HL-60 (cell line): ENCODE data around the gene SDCCAG8.

Experiments
- DNase-seq, 2 experiments: peaks; one replicate each; pipeline ENCODE4 v3.0.0-alpha.2; 2010 to 2020; ENCODE audit warnings: low read depth in 1 of 2, low spot score in 1 of 2
- H3K27ac ChIP-seq: fragments of 250-450 bp; sonication (Bioruptor Pico); replicated peaks from 2 replicates; pipeline ENCODE4 v1.5.1; 2020; ENCODE audit warnings: mild to moderate bottlenecking, moderate library complexity
- H3K27me3 ChIP-seq: fragments of 250-450 bp; sonication (Bioruptor Pico); 2 replicates; pipeline ENCODE4 v1.5.1; 2021; ENCODE audit warnings: mild to moderate bottlenecking, moderate library complexity; ENCODE audit not compliant: insufficient read depth, poor library complexity, severe bottlenecking
- H3K4me3 ChIP-seq: replicated peaks from 2 replicates; pipeline ENCODE4 v1.5.1; 2011; ENCODE audit warnings: mild to moderate bottlenecking, control low read depth, low read length; ENCODE audit not compliant: insufficient read depth
- GABPA ChIP-seq: IDR thresholded peaks from 2 replicates; pipeline ENCODE4 v1.6.1; 2012; ENCODE audit warnings: low read depth
- POLR2AphosphoS5 ChIP-seq: IDR thresholded peaks from 2 replicates; pipeline ENCODE4 v1.6.1; 2012; ENCODE audit warnings: low read depth
- SPI1 ChIP-seq: IDR thresholded peaks from 2 replicates; pipeline ENCODE4 v1.6.1; 2012; ENCODE audit warnings: low read depth, mild to moderate bottlenecking, borderline replicate concordance
- TF ChIP-seq, protein P1 (sequence below): IDR thresholded peaks from 2 replicates; pipeline ENCODE4 v1.6.1; 2012; ENCODE audit warnings: low read depth; ENCODE audit not compliant: insufficient replicate concordance
- TF ChIP-seq, protein P2 (sequence below): IDR thresholded peaks from one replicate; pipeline ENCODE4 v1.5.1; 2011; ENCODE audit warnings: low read length, control low read depth, inconsistent platforms; ENCODE audit not compliant: insufficient read depth

Gene SDCCAG8

DNA sequence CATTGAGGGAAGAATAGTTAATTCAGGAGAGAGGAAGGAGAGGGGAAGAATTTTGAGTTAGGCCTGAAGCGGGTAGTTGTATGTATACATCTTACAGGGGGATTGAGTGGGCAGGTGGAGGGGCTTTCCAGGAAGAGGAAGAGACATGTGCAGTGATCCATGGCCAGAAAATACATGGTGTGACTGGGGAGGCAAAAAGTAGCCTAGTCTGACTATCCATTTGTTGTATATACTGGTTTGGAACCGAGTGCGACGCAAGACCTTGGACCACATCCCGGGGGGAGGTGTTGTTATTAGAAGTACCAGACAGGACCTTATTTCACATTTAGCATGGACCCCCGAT, 158.3 kb downstream of the SDCCAG8 start:
- Histone ChIP-seq H3K27me3 (no peaks in the 10 kb centered on the region), H3K27ac (no peak overlapping the region), H3K4me3 (no peak overlapping the region)
- TF ChIP-seq SPI1 (no peak), POLR2AphosphoS5 (no peak), GABPA (no peak)
- TF ChIP-seq, protein P1, sequence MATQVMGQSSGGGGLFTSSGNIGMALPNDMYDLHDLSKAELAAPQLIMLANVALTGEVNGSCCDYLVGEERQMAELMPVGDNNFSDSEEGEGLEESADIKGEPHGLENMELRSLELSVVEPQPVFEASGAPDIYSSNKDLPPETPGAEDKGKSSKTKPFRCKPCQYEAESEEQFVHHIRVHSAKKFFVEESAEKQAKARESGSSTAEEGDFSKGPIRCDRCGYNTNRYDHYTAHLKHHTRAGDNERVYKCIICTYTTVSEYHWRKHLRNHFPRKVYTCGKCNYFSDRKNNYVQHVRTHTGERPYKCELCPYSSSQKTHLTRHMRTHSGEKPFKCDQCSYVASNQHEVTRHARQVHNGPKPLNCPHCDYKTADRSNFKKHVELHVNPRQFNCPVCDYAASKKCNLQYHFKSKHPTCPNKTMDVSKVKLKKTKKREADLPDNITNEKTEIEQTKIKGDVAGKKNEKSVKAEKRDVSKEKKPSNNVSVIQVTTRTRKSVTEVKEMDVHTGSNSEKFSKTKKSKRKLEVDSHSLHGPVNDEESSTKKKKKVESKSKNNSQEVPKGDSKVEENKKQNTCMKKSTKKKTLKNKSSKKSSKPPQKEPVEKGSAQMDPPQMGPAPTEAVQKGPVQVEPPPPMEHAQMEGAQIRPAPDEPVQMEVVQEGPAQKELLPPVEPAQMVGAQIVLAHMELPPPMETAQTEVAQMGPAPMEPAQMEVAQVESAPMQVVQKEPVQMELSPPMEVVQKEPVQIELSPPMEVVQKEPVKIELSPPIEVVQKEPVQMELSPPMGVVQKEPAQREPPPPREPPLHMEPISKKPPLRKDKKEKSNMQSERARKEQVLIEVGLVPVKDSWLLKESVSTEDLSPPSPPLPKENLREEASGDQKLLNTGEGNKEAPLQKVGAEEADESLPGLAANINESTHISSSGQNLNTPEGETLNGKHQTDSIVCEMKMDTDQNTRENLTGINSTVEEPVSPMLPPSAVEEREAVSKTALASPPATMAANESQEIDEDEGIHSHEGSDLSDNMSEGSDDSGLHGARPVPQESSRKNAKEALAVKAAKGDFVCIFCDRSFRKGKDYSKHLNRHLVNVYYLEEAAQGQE: no peak
- TF ChIP-seq, protein P2, sequence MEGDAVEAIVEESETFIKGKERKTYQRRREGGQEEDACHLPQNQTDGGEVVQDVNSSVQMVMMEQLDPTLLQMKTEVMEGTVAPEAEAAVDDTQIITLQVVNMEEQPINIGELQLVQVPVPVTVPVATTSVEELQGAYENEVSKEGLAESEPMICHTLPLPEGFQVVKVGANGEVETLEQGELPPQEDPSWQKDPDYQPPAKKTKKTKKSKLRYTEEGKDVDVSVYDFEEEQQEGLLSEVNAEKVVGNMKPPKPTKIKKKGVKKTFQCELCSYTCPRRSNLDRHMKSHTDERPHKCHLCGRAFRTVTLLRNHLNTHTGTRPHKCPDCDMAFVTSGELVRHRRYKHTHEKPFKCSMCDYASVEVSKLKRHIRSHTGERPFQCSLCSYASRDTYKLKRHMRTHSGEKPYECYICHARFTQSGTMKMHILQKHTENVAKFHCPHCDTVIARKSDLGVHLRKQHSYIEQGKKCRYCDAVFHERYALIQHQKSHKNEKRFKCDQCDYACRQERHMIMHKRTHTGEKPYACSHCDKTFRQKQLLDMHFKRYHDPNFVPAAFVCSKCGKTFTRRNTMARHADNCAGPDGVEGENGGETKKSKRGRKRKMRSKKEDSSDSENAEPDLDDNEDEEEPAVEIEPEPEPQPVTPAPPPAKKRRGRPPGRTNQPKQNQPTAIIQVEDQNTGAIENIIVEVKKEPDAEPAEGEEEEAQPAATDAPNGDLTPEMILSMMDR: no peak
- no peak for DNase-seq

GRCh38 chr1:243415663-243416408, 160.0 kb downstream of the SDCCAG8 start:
- H3K4me3 ChIP-seq: no peak overlapping the region
- no peak overlapping the region for H3K27ac ChIP-seq
- H3K27me3 ChIP-seq: no peaks in the 10 kb centered on the region
- TF ChIP-seq POLR2AphosphoS5 (no peak), GABPA (no peak), SPI1 (no peak)
- TF ChIP-seq, protein P2: no peak
- TF ChIP-seq, protein P1: no peak
- no peak for DNase-seq

DNA sequence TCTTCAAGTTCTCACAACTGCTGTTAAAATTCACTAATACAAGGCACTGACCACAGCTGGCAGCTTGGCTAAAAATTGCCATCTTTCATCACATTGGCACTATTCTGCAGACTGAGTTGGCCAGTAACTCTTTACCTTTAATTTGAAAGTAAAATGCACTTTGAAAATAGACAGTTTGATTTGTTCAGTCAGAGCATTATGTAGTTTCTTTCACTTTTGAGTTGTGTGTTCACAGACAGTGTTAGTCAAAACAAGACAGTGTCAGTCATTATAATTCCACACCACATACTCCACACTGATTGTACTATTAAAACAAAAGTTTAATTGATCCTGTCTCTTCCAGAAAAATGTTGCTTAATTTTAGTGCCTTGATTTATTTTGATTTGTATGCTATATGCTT, 160.7 kb downstream of the SDCCAG8 start:
- Histone ChIP-seq H3K4me3 (no peak overlapping the region), H3K27ac (no peak overlapping the region), H3K27me3 (no peaks in the 10 kb centered on the region)
- DNase-seq: no peak
- TF ChIP-seq POLR2AphosphoS5 (no peak), SPI1 (no peak), GABPA (no peak)
- TF ChIP-seq, protein P2: no peak
